NCI-H1417 treated with DMSO at 0.1 percent for 48 hours (cell line): ENCODE results near the gene VWA8.

ENCODE experiments used
- DNase-seq: peaks from one replicate; lab custom pipeline; 2025; lab: John Stamatoyannopoulos, UW

Gene VWA8

GRCh38 chr13:41802684-41803444, 158.0 kb downstream of the VWA8 start:
- no peak for DNase-seq

- no peak for DNase-seq
These were observed 158.7 kb downstream of the VWA8 start for GRCh38 chr13:41802043-41802683.

- no peak for DNase-seq
These were observed 169.9 kb downstream of the VWA8 start for GRCh38 chr13:41791056-41791455.

GRCh38 chr13:41788552-41788951, 172.4 kb downstream of the VWA8 start:
- DNase-seq = no peak

- no peak for DNase-seq
These were observed 175.3 kb downstream of the VWA8 start for GRCh38 chr13:41785402-41786172.

GRCh38 chr13:41782086-41782485, 178.8 kb downstream of the VWA8 start:
- no peak for DNase-seq

GRCh38 chr13:41780715-41781706, 179.9 kb downstream of the VWA8 start:
- no peak for DNase-seq

- no peak for DNase-seq
These were observed 185.7 kb downstream of the VWA8 start for GRCh38 chr13:41775251-41775650.

GRCh38 chr13:41774605-41775218, 186.2 kb downstream of the VWA8 start:
- DNase-seq = no peak

GRCh38 chr13:41767801-41768200, 193.1 kb downstream of the VWA8 start:
- no peak for DNase-seq

- no peak for DNase-seq
These were observed 194.5 kb downstream of the VWA8 start for GRCh38 chr13:41766439-41766838.

- no peak for DNase-seq
These were observed 195.1 kb downstream of the VWA8 start for GRCh38 chr13:41765813-41766212.

GRCh38 chr13:41765020-41765419, 195.9 kb downstream of the VWA8 start:
- DNase-seq = no peak

GRCh38 chr13:41764558-41764957, 196.4 kb downstream of the VWA8 start:
- DNase-seq = no peak

- DNase-seq = no peak
These were observed 197.1 kb downstream of the VWA8 start for GRCh38 chr13:41763782-41764181.

GRCh38 chr13:41762796-41763195, 198.1 kb downstream of the VWA8 start:
- DNase-seq = no peak

- DNase-seq = no peak
These were observed 204.6 kb downstream of the VWA8 start for GRCh38 chr13:41756198-41756880.

GRCh38 chr13:41751734-41752445, 209.0 kb downstream of the VWA8 start:
- no peak for DNase-seq

GRCh38 chr13:41751277-41751676, 209.6 kb downstream of the VWA8 start:
- no peak for DNase-seq

- no peak for DNase-seq
These were observed 214.7 kb downstream of the VWA8 start for GRCh38 chr13:41746259-41746658.
